T-cell (primary cell): ENCODE data around the gene ING1. TPM values are rescaled to one million over a fixed set of nuclear protein-coding genes. Genes with fewer than 3 reads are reported as not detected.
"Not testable (repeated sequence)": the region's sequence is repeated elsewhere in the genome, so short reads cannot be mapped to it uniquely, and the experiment has no call there.

ENCODE experiments used
- ATAC-seq, 4 experiments: fragments of 200-7000 bp in 3 of 4; fragments of 150-1000 bp in 1 of 4; cut with Tn5 transposase; replicated peaks in 1 of 4; 1 replicate in 3 of 4; 2 replicates in 1 of 4; pipeline ENCODE4 v1.10.0; 2021; ENCODE audit warnings: moderate library complexity in 3 of 4, mild to moderate bottlenecking in 2 of 4, moderate number of reproducible peaks in 1 of 4
- CTCF ChIA-PET, 2 donors: fragments of 300-600 bp; sonication (Branson Sonifier 250); formaldehyde crosslinking; loops; one replicate each; lab custom pipeline; 2022; ENCODE audit warnings: antibody characterized with exemption in 2 of 2; lab: Charles Lee
- POLR2A ChIA-PET, 2 donors: fragments of 300-600 bp; sonication (Branson Sonifier 250); formaldehyde crosslinking; loops; one replicate each; lab custom pipeline; 2022; ENCODE audit warnings: antibody characterized with exemption in 2 of 2; lab: Charles Lee
- DNase-seq, 35 experiments: peaks; one replicate each; pipeline versions ENCODE4 v3.0.0 to v3.0.0-alpha.2; 2013 to 2023
- H3K27ac ChIP-seq: one replicate; pipeline ENCODE4 v1.5.1; 2013; ENCODE audit warnings: low read length
- H3K27me3 ChIP-seq, 2 experiments: replicated peaks in 1 of 2; 1 replicate in 1 of 2; 2 replicates in 1 of 2; pipeline versions ENCODE4 v1.6.1 to v1.7.0; 2013; ENCODE audit warnings: low read length in 1 of 2, mixed read lengths in 1 of 2; ENCODE audit not compliant: control insufficient read depth in 2 of 2, insufficient read depth in 2 of 2; ENCODE audit errors: extremely low read depth in 1 of 2
- H3K36me3 ChIP-seq, 2 donors: 1 replicate in 1 of 2; 2 replicates in 1 of 2; pipeline versions ENCODE4 v1.6.1 to v1.7.0; 2013; ENCODE audit warnings: low read length in 1 of 2; ENCODE audit not compliant: control insufficient read depth in 2 of 2, insufficient read depth in 1 of 2; ENCODE audit errors: extremely low read depth in 1 of 2
- H3K4me1 ChIP-seq, 2 experiments: 1 replicate in 1 of 2; 2 replicates in 1 of 2; pipeline versions ENCODE4 v1.6.1 to v1.7.0; 2013; ENCODE audit warnings: low read length in 2 of 2, mixed read lengths in 1 of 2; ENCODE audit not compliant: insufficient read depth in 2 of 2, control insufficient read depth in 1 of 2; ENCODE audit errors: extremely low read depth in 1 of 2
- H3K4me3 ChIP-seq, 2 donors: 1 replicate in 1 of 2; 2 replicates in 1 of 2; pipeline versions ENCODE4 v1.5.1 to v1.7.0; 2013; ENCODE audit warnings: mild to moderate bottlenecking in 2 of 2, low read length in 1 of 2, moderate library complexity in 1 of 2; ENCODE audit not compliant: control insufficient read depth in 1 of 2; ENCODE audit errors: extremely low read depth in 1 of 2
- H3K9me3 ChIP-seq: 2 replicates; pipeline ENCODE4 v1.7.0; 2013
- H3K27ac Mint-ChIP-seq, 2 donors: one replicate each; pipeline ENCODE4 v1.8.0; 2020 to 2021; ENCODE audit warnings: mild to moderate bottlenecking in 2 of 2, mixed read lengths in 2 of 2
- H3K27me3 Mint-ChIP-seq, 2 donors: one replicate each; pipeline ENCODE4 v1.8.0; 2021 to 2022; ENCODE audit warnings: mixed read lengths in 2 of 2
- H3K36me3 Mint-ChIP-seq: one replicate; pipeline ENCODE4 v1.8.0; 2021; ENCODE audit warnings: mixed read lengths
- H3K4me1 Mint-ChIP-seq, 3 donors: one replicate each; pipeline ENCODE4 v1.8.0; 2020 to 2022; ENCODE audit warnings: mixed read lengths in 3 of 3, mild to moderate bottlenecking in 1 of 3
- H3K4me3 Mint-ChIP-seq, 3 donors: one replicate each; pipeline ENCODE4 v1.8.0; 2020 to 2022; ENCODE audit warnings: mild to moderate bottlenecking in 3 of 3, mixed read lengths in 3 of 3, moderate library complexity in 3 of 3
- H3K9me3 Mint-ChIP-seq, 3 donors: one replicate each; pipeline ENCODE4 v1.8.0; 2020 to 2022; ENCODE audit warnings: mixed read lengths in 3 of 3
- WGBS: methylation state at CpG from one replicate; pipeline ENCODE4 v1.1.5; 2013; ENCODE audit warnings: missing lambda C conversion rate; ENCODE audit not compliant: insufficient coverage; 5-methylcytosine and 5-hydroxymethylcytosine counted together
- total RNA-seq, 35 experiments: library from RNA in 6 of 35; stranded (reverse) in 6 of 35; fragments of 120-200 nt in 1 of 35; gene quantifications; one replicate each; pipeline versions ENCODE4 v1.2.1 to v1.2.4 and lab custom pipeline; 2013 to 2026

Gene ING1
- total RNA-seq, 5 donors from 2014 or later (not counting 1 experiment from before 2014, with no cell fraction given): 9.9 to 29.4 (median 25.8) TPM

DNA sequence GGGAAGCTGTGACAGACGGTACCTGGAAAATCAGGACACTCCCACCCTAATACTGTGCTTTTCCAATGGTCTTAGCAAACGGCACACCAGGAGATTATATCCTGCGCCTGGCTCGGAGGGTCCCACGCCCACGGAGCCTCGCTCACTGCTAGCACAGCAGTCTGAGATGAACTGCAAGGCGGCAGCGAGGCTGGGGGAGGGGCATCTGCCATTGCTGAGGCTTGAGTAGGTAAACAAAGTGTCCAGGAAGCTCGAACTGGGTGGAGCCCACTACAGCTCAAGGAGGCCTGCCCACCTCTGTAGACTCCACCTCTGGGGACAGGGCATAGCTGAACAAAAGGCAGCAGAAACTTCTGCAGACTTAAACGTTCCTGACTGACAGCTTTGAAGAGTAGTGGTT lies 43.7 kb upstream of the ING1 start:
- H3K4me3 ChIP-seq, DNase-seq, H3K4me3 Mint-ChIP-seq, H3K27ac Mint-ChIP-seq, H3K27me3 ChIP-seq, H3K27me3 Mint-ChIP-seq, H3K27ac ChIP-seq, H3K4me1 ChIP-seq, H3K9me3 ChIP-seq, H3K9me3 Mint-ChIP-seq, POLR2A ChIA-PET, ATAC-seq: not testable (repeated sequence)
- peaks cover 19 to 43% of the 10 kb centered on the region in 2 donors for H3K36me3 ChIP-seq
- CTCF ChIA-PET: interaction anchor here (0.6 to 1.2 kb wide), 2 partner anchors 9 to 13 kb away, joined by 3 read pairs; no protein-coding TSS in a partner anchor
- Mint-ChIP-seq H3K4me1 (peaks cover 21 to 37% (median 35%) of the 10 kb centered on the region in 3 donors), H3K36me3 (peaks cover 64% of the 10 kb centered on the region)
- 87% methylated on average over 8 of the region's 11 CpGs for WGBS

DNA sequence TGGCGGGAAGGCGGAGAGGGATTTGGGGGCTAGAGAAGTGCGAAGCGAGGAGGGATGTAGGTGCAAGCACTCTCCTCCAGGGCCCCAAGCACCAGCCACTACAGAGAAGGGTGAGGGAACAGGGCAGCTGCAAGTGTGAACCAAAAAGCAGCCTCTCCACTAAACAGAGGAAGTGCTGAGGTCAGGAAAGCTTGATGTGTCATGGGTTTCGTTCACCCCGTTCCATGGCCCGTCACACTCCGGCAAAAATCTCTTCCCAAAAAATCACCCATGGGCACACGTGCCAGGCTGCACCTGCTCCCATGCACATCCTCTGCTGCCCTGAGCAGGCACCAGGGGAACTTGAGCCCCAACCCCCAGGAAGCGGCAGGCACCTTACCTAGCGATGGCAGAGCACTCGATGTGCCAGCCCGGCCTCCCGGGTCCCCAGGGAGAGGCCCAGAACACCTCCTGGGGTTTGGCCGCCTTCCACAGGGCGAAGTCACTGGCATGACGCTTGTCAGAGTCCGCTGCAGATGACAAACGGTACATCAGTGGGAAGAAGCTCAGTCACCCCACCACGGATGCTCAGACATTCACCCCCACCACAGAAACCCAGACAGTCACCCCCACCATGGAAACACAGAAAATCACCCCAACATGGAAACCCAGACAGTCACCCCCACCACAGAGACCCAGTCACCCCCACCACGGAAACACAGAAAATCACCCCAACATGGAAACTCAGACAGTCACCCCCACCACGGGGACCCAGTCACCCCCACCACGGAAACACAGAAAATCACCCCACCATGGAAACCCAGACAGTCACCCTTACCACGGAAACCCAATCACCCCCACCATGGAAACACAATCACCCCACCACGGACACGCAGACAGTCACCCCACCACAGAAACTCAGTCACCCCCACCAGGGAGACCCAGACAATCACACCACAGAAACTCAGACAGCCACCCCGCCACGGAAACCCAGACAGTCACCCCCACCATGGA lies 36.6 kb upstream of the ING1 start:
- H3K4me1 ChIP-seq: peaks cover 0 to 9% of the 10 kb centered on the region in 2 experiments
- peak in 1 of 4 experiments; percentile 17 for ATAC-seq
- Mint-ChIP-seq H3K36me3 (peaks cover 55% of the 10 kb centered on the region), H3K9me3 (no peaks in the 10 kb centered on the region), H3K27ac (peak overlapping the region in 1 of 2 donors; percentile 83), H3K4me1 (peaks cover 15 to 29% (median 23%) of the 10 kb centered on the region in 3 donors), H3K4me3 (no peak overlapping the region), H3K27me3 (no peaks in the 10 kb centered on the region)
- H3K27me3 ChIP-seq: no peaks in the 10 kb centered on the region
- H3K9me3 ChIP-seq: no peaks in the 10 kb centered on the region
- peak in 2 of 35 experiments; percentile 13 to 32 for DNase-seq
- peaks cover 32 to 48% of the 10 kb centered on the region in 2 donors for H3K36me3 ChIP-seq
- POLR2A ChIA-PET: no interaction called here
- CTCF ChIA-PET: interaction anchor here in 1 of 2 donors (0.9 kb wide), 1 partner anchor 143 kb away, joined by 3 read pairs; no protein-coding TSS in a partner anchor
- WGBS: 92% methylated on average over 15 of the region's 28 CpGs
- no peak overlapping the region for H3K27ac ChIP-seq
- no peak overlapping the region for H3K4me3 ChIP-seq

DNA sequence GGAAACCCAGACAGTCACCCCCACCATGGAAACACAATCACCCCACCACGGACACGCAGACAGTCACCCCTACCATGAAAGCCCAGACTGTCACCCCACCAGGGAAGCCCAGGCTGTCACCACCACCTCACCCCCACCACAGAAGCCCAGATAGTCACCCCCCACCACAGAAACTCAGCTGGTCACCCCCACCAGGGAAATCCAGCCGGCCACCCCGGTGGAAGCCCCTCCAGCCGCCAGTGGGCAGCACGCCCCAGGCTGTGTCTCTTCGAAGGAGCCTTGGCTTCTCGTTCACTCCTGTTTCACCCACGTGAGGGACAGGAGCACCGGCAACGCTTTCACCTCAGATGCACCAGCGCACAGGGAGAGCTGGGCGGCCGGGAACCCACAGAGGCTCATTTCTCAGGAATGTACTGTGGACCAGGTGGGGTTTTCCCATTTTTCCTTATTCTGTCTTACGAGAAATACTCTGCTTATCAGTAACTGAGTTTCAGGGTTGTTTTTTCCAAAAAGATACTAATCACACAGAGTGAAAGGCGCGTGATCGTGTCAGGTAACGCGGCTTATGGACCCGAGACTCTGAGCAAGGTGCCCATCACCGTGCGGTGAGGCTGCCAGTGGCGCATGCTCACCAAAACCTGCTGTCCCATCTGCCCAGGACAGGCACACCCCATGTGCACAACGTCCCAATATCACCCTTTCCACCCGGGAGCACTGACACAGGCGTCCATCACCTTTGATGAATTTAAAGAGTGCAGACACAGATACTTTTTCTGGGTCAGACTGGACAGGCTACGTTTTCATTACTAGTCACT lies 35.6 kb upstream of the ING1 start:
- Histone ChIP-seq H3K4me3 (no peak overlapping the region), H3K4me1 (peaks cover 0 to 9% of the 10 kb centered on the region in 2 experiments), H3K27ac (no peak overlapping the region), H3K36me3 (peaks cover 32 to 58% of the 10 kb centered on the region in 2 donors), H3K9me3 (no peaks in the 10 kb centered on the region), H3K27me3 (no peaks in the 10 kb centered on the region)
- Mint-ChIP-seq H3K36me3 (peaks cover 54% of the 10 kb centered on the region), H3K27me3 (no peaks in the 10 kb centered on the region), H3K27ac (no peak overlapping the region), H3K4me1 (peaks cover 8 to 19% (median 13%) of the 10 kb centered on the region in 3 donors), H3K9me3 (no peaks in the 10 kb centered on the region), H3K4me3 (no peak overlapping the region)
- WGBS: 97% methylated on average over 23 of the region's 28 CpGs
- ATAC-seq (no peak), DNase-seq (peak in 1 of 35 experiments; percentile 8)
- POLR2A ChIA-PET: no interaction called here
- CTCF ChIA-PET: no interaction called here

DNA sequence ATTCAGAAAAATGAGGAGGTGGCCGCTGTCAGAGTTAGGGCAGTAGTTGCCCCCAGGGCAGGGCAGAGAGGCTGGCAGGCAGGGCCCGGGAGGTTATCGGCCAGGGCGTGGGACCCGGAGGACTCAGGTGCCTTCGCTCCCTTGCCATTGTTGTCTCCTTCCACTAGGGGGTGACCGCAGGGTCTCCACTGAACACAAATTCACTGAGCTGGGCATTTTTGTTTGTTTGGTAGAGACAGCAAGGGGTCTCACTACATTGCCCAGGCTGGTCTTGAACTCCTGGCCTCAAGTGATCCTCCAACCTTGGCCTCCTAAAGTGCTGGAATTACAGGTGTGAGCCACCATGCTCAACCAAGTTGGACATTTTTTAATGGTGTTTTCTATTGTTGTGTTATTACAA lies 32.6 kb upstream of the ING1 start:
- no peak overlapping the region for H3K27ac ChIP-seq
- DNase-seq: peak in 8 of 35 experiments; percentile 5 to 41 (median 12)
- Mint-ChIP-seq H3K4me3 (no peak overlapping the region), H3K4me1 (peaks cover 0 to 12% (median 3%) of the 10 kb centered on the region in 3 donors), H3K27ac (no peak overlapping the region), H3K27me3 (no peaks in the 10 kb centered on the region), H3K9me3 (no peaks in the 10 kb centered on the region), H3K36me3 (peaks cover 48% of the 10 kb centered on the region)
- 90% methylated on average over 7 of the region's 7 CpGs for WGBS
- ChIA-PET CTCF (interaction anchor here (0.9 to 1.5 kb wide), 3 partner anchors 22 to 139 kb away, joined by 3 to 4 read pairs (median 3); no protein-coding TSS in a partner anchor), POLR2A (interaction anchor here in 1 of 2 donors (0.6 kb wide), 1 partner anchor 230 kb away, joined by 3 read pairs; no protein-coding TSS in a partner anchor)
- H3K4me1 ChIP-seq: peaks cover 0 to 9% of the 10 kb centered on the region in 2 experiments
- H3K36me3 ChIP-seq: peaks cover 30 to 78% of the 10 kb centered on the region in 2 donors
- H3K4me3 ChIP-seq: no peak overlapping the region
- no peaks in the 10 kb centered on the region for H3K9me3 ChIP-seq
- peak in 1 of 4 experiments; percentile 50 for ATAC-seq
- no peaks in the 10 kb centered on the region for H3K27me3 ChIP-seq

DNA sequence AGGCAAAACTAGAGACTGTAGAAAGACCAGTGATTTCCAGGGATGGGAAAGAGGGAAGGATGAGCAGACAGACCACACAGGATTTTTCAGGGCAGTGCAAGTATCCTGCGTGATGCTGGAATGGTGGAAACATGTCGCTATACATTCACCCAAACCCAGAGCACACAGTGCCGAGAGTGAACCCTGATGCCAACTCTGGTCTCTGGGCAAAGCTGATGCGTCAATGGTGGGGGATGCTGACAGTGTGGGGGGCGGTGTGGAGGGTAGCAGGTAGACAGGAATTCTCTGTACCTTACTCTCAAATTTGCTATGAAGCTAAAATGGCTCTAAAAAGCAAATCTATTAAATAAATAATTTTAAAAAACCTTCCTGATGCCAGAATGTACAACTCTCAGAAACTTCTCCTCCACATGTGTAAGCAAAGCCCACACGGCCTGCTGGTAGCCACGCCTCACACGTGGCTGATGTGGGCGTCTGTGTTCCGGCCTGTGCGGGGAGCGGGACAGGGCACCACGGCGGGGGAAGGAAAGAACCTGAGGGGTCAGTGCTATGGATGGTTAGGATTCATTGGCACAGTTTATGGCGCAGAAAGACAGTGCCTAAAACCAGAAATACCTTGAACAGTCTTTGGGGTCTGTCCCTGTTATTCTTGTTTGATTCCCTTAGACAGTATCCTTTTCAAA lies 31.5 kb upstream of the ING1 start:
- Mint-ChIP-seq H3K36me3 (peaks cover 41% of the 10 kb centered on the region), H3K9me3 (no peaks in the 10 kb centered on the region), H3K27me3 (no peaks in the 10 kb centered on the region), H3K27ac (no peak overlapping the region), H3K4me1 (peaks cover 0 to 5% (median 3%) of the 10 kb centered on the region in 3 donors), H3K4me3 (no peak overlapping the region)
- WGBS: 97% methylated on average over 6 of the region's 15 CpGs
- no peak for ATAC-seq
- CTCF ChIA-PET: interaction anchor here (0.6 to 1.0 kb wide), 4 partner anchors 33 to 279 kb away, joined by 4 to 5 read pairs (median 4); no protein-coding TSS in a partner anchor
- Histone ChIP-seq H3K27ac (no peak overlapping the region), H3K9me3 (no peaks in the 10 kb centered on the region), H3K36me3 (peaks cover 23 to 77% of the 10 kb centered on the region in 2 donors), H3K27me3 (no peaks in the 10 kb centered on the region), H3K4me3 (no peak overlapping the region), H3K4me1 (peaks cover 0 to 4% of the 10 kb centered on the region in 2 experiments)
- no peak for DNase-seq
- POLR2A ChIA-PET: no interaction called here
